ENCODE data around the gene NOTCH3. TPM values are rescaled to one million over a fixed set of nuclear protein-coding genes. Genes with fewer than 3 reads are reported as not detected.

NOTCH3 gene
- total RNA-seq, 1 donor from 2014 or later = 67.9 TPM

DNA sequence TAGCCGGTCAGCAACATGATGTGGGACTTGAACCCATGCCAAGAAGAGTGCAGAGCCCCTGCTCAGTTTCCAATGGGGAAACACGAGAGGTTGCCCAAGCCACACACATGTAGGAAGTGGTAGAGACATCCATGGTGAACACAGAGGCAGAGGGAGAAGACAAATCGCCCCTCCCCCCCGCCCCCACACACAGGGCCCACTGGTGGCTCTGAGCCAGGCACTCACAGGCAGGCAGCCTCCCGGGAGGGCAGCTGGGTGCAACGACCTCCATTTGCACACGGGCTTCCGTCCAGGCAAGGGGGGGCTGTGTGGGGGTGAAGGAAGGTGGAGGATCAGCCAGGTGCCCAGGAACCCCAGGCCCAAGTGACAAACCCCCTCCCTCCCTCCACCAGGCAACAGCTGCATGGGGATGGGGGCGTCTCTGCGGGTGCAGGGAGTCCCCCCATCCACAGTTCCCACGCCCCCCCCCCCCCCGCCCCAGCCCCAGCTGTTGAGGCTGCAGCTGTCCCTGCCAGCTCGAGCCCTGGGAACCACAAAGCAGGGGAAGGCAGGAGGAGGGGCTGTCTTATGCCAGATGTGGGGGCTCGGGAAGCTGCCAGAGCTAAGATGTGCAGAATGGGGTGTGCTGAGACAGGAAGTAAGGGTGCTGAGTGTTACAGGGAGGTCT lies 3.4 kb downstream of the NOTCH3 start:
- no peak for DNase-seq
- TF ChIP-seq, protein P1, sequence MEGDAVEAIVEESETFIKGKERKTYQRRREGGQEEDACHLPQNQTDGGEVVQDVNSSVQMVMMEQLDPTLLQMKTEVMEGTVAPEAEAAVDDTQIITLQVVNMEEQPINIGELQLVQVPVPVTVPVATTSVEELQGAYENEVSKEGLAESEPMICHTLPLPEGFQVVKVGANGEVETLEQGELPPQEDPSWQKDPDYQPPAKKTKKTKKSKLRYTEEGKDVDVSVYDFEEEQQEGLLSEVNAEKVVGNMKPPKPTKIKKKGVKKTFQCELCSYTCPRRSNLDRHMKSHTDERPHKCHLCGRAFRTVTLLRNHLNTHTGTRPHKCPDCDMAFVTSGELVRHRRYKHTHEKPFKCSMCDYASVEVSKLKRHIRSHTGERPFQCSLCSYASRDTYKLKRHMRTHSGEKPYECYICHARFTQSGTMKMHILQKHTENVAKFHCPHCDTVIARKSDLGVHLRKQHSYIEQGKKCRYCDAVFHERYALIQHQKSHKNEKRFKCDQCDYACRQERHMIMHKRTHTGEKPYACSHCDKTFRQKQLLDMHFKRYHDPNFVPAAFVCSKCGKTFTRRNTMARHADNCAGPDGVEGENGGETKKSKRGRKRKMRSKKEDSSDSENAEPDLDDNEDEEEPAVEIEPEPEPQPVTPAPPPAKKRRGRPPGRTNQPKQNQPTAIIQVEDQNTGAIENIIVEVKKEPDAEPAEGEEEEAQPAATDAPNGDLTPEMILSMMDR (IDR thresholded peaks at IDR 0.05) = no peak
- intact Hi-C loops (cut with DNase I) = no loop called here
- Histone ChIP-seq H3K9me3 (no peaks in the 10 kb centered on the region), H3K4me1 (peaks cover 10% of the 10 kb centered on the region), H3K36me3 (no peaks in the 10 kb centered on the region), H3K27me3 (peaks cover 6% of the 10 kb centered on the region), H3K4me3 (no peak overlapping the region), H3K27ac (no peak overlapping the region)
- ATAC-seq = no peak

GRCh38 chr19:15196360-15197005 lies 4.3 kb downstream of the NOTCH3 start:
- ATAC-seq (no peak), DNase-seq (no peak)
- peak overlapping the region; percentile 34 for H3K4me3 ChIP-seq
- H3K9me3 ChIP-seq = no peaks in the 10 kb centered on the region
- TF ChIP-seq, protein P1 (IDR thresholded peaks at IDR 0.05) = no peak
- H3K36me3 ChIP-seq = no peaks in the 10 kb centered on the region
- intact Hi-C loops (cut with DNase I) = no loop called here
- peaks cover 6% of the 10 kb centered on the region for H3K27me3 ChIP-seq
- H3K4me1 ChIP-seq = peaks cover 10% of the 10 kb centered on the region
- H3K27ac ChIP-seq = no peak overlapping the region

GRCh38 chr19:15195371-15196334 lies 5.1 kb downstream of the NOTCH3 start:
- peak; percentile 92 for DNase-seq
- peak; percentile 84 for ATAC-seq
- Histone ChIP-seq H3K4me1 (peaks cover 10% of the 10 kb centered on the region), H3K27me3 (peaks cover 6% of the 10 kb centered on the region), H3K36me3 (no peaks in the 10 kb centered on the region), H3K27ac (peak overlapping the region; percentile 30), H3K9me3 (no peaks in the 10 kb centered on the region), H3K4me3 (peak overlapping the region; percentile 34)
- intact Hi-C loops (cut with DNase I) = no loop called here
- TF ChIP-seq, protein P1 (IDR thresholded peaks at IDR 0.05) = no peak

DNA sequence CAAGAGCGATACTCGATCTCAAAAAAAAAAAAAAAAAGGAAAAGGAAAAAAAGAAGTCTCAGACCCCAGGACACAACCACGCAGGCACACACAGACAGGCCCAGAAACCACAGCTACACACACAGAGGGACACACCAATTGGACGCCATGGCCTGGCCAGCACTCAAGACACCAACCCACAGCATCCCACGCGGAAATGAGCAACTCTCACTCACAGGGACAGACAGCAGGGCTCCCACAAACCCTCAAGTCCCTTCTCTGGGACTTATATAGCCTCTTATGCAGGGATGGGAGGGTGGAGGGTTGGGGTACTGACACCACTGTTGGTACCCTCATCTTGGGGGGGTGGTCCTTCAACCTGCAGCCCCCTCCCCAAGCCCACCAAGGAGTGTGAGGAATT lies 5.9 kb downstream of the NOTCH3 start:
- peak; percentile 63 for ATAC-seq

GRCh38 chr19:15191982-15192381 lies 8.8 kb downstream of the NOTCH3 start:
- no peak overlapping the region for H3K27ac ChIP-seq
- no peaks in the 10 kb centered on the region for H3K9me3 ChIP-seq
- DNase-seq (no peak), ATAC-seq (no peak)
- H3K27me3 ChIP-seq = no peaks in the 10 kb centered on the region
- TF ChIP-seq, protein P1 (IDR thresholded peaks at IDR 0.05) = no peak
- no peak overlapping the region for H3K4me3 ChIP-seq
- intact Hi-C loops (cut with DNase I) = no loop called here
- no peaks in the 10 kb centered on the region for H3K36me3 ChIP-seq
- H3K4me1 ChIP-seq = peaks cover 4% of the 10 kb centered on the region

More for the DNA sequence above, 5.9 kb downstream of the NOTCH3 start:
- Histone ChIP-seq H3K9me3 (no peaks in the 10 kb centered on the region), H3K4me1 (peaks cover 5% of the 10 kb centered on the region), H3K4me3 (peak overlapping the region; percentile 34), H3K36me3 (no peaks in the 10 kb centered on the region), H3K27me3 (no peaks in the 10 kb centered on the region), H3K27ac (peak overlapping the region; percentile 30)
- intact Hi-C loops (cut with DNase I) = no loop called here
- peak; percentile 76 for DNase-seq
- TF ChIP-seq, protein P1 (IDR thresholded peaks at IDR 0.05) = no peak

All from upper lobe of right lung (tissue), 1 donor.